Naive thymus-derived CD4-positive, alpha-beta T cell (primary cell): Measurements from ENCODE around the gene PCDH1. TPM values are rescaled to one million over a fixed set of nuclear protein-coding genes. Genes with fewer than 3 reads are reported as not detected.

ENCODE experiments used
- ATAC-seq: fragments of 150-1000 bp; cut with Tn5 transposase; 2 replicates; pipeline ENCODE4 v1.10.0; 2021; ENCODE audit warnings: mild to moderate bottlenecking, moderate library complexity
- CTCF ChIA-PET: fragments of 350-600 bp; sonication (Branson Sonifier 250); formaldehyde crosslinking; loops from one replicate; lab custom pipeline; 2021; ENCODE audit warnings: antibody characterized with exemption; lab: Charles Lee
- POLR2A ChIA-PET: fragments of 350-600 bp; sonication (Branson Sonifier 250); formaldehyde crosslinking; loops from one replicate; lab custom pipeline; 2021; ENCODE audit warnings: antibody characterized with exemption, inconsistent platforms; lab: Charles Lee
- DNase-seq, 9 donors: peaks; one replicate each; pipeline versions ENCODE4 v3.0.0 to v3.0.0-alpha.2; 2020 to 2022; ENCODE audit warnings: mixed read lengths in 1 of 9
- H3K27ac ChIP-seq: one replicate; pipeline ENCODE4 v1.7.0; 2013; ENCODE audit warnings: mild to moderate bottlenecking, low read depth, low read length, moderate library complexity
- H3K27me3 ChIP-seq, 2 donors: one replicate each; pipeline ENCODE4 v1.7.0; 2013; ENCODE audit warnings: low read length in 2 of 2, mild to moderate bottlenecking in 2 of 2, moderate library complexity in 2 of 2; ENCODE audit not compliant: control insufficient read depth in 2 of 2, insufficient read depth in 2 of 2
- H3K36me3 ChIP-seq, 3 experiments: 1 replicate in 2 of 3; 2 replicates in 1 of 3; pipeline ENCODE4 v1.7.0; 2013; ENCODE audit warnings: low read length in 3 of 3, mild to moderate bottlenecking in 3 of 3, moderate library complexity in 1 of 3; ENCODE audit not compliant: insufficient read depth in 3 of 3, control insufficient read depth in 2 of 3
- H3K4me1 ChIP-seq, 2 donors: one replicate each; pipeline ENCODE4 v1.7.0; 2013; ENCODE audit warnings: low read length in 2 of 2, mild to moderate bottlenecking in 2 of 2, moderate library complexity in 1 of 2; ENCODE audit not compliant: control insufficient read depth in 2 of 2, insufficient read depth in 2 of 2
- H3K4me3 ChIP-seq: 2 replicates; pipeline ENCODE4 v1.7.0; 2013; ENCODE audit warnings: mild to moderate bottlenecking, low read length
- H3K9me3 ChIP-seq, 3 experiments: 1 replicate in 2 of 3; 2 replicates in 1 of 3; pipeline ENCODE4 v1.7.0; 2013; ENCODE audit warnings: low read length in 3 of 3; ENCODE audit not compliant: control insufficient read depth in 2 of 3
- H3K27ac Mint-ChIP-seq, 9 donors: one replicate each; pipeline ENCODE4 v1.8.0; 2020 to 2022; ENCODE audit warnings: mixed read lengths in 9 of 9, mild to moderate bottlenecking in 8 of 9, moderate library complexity in 5 of 9, inconsistent platforms in 2 of 9
- H3K27me3 Mint-ChIP-seq, 5 donors: one replicate each; pipeline ENCODE4 v1.8.0; 2021 to 2022; ENCODE audit warnings: mixed read lengths in 5 of 5, mild to moderate bottlenecking in 1 of 5
- H3K36me3 Mint-ChIP-seq, 5 donors: one replicate each; pipeline ENCODE4 v1.8.0; 2020 to 2022; ENCODE audit warnings: mixed read lengths in 5 of 5, mild to moderate bottlenecking in 3 of 5, inconsistent platforms in 1 of 5
- H3K4me1 Mint-ChIP-seq, 7 donors: one replicate each; pipeline ENCODE4 v1.8.0; 2020 to 2022; ENCODE audit warnings: mixed read lengths in 7 of 7, mild to moderate bottlenecking in 3 of 7, inconsistent platforms in 1 of 7
- H3K4me3 Mint-ChIP-seq, 10 donors: one replicate each; pipeline ENCODE4 v1.8.0; 2020 to 2022; ENCODE audit warnings: mild to moderate bottlenecking in 10 of 10, mixed read lengths in 10 of 10, moderate library complexity in 6 of 10, inconsistent platforms in 2 of 10
- H3K9me3 Mint-ChIP-seq, 11 donors: one replicate each; pipeline ENCODE4 v1.8.0; 2020 to 2022; ENCODE audit warnings: mixed read lengths in 11 of 11, mild to moderate bottlenecking in 4 of 11, inconsistent platforms in 1 of 11, moderate library complexity in 1 of 11
- intact Hi-C, 2 donors: fragments of 100-400 bp; cut with micrococcal nuclease; formaldehyde crosslinking; loops; one replicate each; pipeline ENCODE4 v1.15.1; 2023
- polyA plus RNA-seq, 2 donors: library from polyadenylated mRNA; unstranded; fragments of 300-500 nt; fragmentation: Illumina TruSeq; gene quantifications; one replicate each; pipeline ENCODE4 v1.2.3, GENCODE V29; 2021
- total RNA-seq, 6 experiments: library from RNA in 5 of 6; stranded (reverse) in 5 of 6; gene quantifications; 1 replicate in 5 of 6; 2 replicates in 1 of 6; pipeline ENCODE4 v1.2.3 and lab custom pipeline; 2021 to 2026

PCDH1 gene
- total and polyA plus RNA-seq, 7 experiments from 2014 or later = 0.05 to 3.2 (median 0.53) TPM; not detected in 4

DNA sequence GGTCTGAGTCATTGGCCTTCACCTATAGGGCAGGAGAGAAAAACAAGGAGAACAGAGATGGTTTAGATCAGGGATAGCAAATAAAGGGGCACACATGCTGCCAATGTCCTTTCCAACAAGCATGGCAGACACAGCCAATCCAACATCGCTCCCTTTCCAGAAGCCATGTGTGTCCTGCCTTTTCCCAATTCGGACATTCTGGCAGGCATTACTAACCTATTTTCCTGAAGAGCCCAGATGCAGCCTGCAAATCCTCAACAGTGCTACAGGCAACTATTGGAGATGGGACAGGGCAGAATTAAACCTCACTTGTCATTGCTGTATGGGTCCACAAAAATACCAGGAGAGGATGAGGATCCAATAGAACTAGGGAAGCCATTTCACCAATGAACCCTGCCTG is 12.8 kb downstream of the PCDH1 start:
- H3K27ac Mint-ChIP-seq = no peak overlapping the region
- H3K4me1 Mint-ChIP-seq = no peaks in the 10 kb centered on the region
- H3K9me3 Mint-ChIP-seq = peaks cover 0 to 2% (median 0%) of the 10 kb centered on the region in 11 donors
- H3K4me1 ChIP-seq = no peaks in the 10 kb centered on the region
- ChIA-PET CTCF (interaction anchor here (1.0 kb wide), 1 partner anchor 174 kb away, joined by 3 read pairs; no protein-coding TSS in a partner anchor), POLR2A (no interaction called here)
- H3K36me3 Mint-ChIP-seq = no peaks in the 10 kb centered on the region
- no peak overlapping the region for H3K4me3 Mint-ChIP-seq
- H3K36me3 ChIP-seq = no peaks in the 10 kb centered on the region
- H3K27me3 Mint-ChIP-seq = peaks cover under 1 to 27% (median 8%) of the 10 kb centered on the region in 5 donors
- H3K27me3 ChIP-seq = no peaks in the 10 kb centered on the region
- ATAC-seq = no peak
- no peak overlapping the region for H3K27ac ChIP-seq
- H3K9me3 ChIP-seq = no peaks in the 10 kb centered on the region
- no peak for DNase-seq
- intact Hi-C loops = no loop called here
- H3K4me3 ChIP-seq = no peak overlapping the region

DNA sequence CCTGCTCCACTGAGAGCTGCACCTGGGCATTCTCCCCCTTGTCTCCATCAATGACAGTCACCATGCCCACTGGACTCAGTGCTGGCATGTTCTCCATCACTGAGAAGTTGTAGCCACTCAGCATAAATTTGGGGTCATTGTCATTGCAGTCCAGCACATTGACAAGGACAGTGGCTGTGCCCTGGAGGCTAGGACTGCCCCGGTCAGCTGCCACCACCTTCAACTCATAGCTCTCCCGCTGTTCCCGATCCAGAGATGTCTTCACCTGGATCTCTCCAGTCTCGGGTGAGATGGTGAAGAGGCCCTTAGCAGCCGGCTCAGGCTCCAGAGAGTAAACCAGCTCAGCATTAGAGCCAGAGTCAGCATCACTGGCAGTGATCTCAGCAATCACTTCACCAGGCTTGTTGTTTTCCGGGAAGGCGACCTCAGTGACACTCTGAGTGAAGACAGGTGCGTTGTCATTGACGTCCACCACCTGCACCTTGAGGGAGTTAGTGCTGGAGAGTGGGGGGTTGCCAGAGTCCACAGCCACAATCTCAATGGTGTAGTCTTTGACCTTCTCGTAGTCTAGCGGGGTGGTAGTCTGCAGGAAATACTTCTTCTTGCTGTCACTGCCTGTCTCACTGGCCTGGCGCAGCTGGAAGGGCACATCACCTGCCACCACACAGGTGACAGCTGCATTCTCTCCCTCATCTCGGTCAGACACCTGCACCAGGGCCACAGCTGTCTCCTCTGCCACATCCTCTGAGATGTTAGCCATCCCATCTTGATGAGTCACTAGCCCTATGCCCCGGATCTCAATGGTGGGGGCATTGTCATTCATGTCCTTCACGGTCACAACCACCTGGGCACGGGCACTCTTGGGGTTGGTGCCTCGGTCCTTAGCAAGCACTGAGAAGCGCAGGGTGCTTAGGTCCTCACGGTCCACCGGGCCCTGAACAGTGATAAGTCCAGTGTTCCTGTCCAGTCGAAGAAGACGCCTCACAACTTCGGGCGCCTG is 13.5 kb downstream of the PCDH1 start:
- DNase-seq (no peak), ATAC-seq (no peak)
- Mint-ChIP-seq H3K4me1 (no peaks in the 10 kb centered on the region), H3K4me3 (no peak overlapping the region), H3K27ac (no peak overlapping the region), H3K27me3 (peaks cover 0 to 25% (median 5%) of the 10 kb centered on the region in 5 donors), H3K36me3 (no peaks in the 10 kb centered on the region), H3K9me3 (no peaks in the 10 kb centered on the region)
- ChIA-PET CTCF (interaction anchor here (1.0 to 1.3 kb wide), 2 partner anchors 15 to 173 kb away, joined by 3 to 4 read pairs; no protein-coding TSS in a partner anchor), POLR2A (no interaction called here)
- H3K9me3 ChIP-seq = no peaks in the 10 kb centered on the region
- H3K27me3 ChIP-seq = no peaks in the 10 kb centered on the region
- H3K4me1 ChIP-seq = no peaks in the 10 kb centered on the region
- no peaks in the 10 kb centered on the region for H3K36me3 ChIP-seq
- H3K27ac ChIP-seq = no peak overlapping the region
- intact Hi-C loops = no loop called here
- no peak overlapping the region for H3K4me3 ChIP-seq

- Histone ChIP-seq H3K9me3 (no peaks in the 10 kb centered on the region), H3K27ac (no peak overlapping the region), H3K4me1 (no peaks in the 10 kb centered on the region), H3K4me3 (no peak overlapping the region), H3K27me3 (no peaks in the 10 kb centered on the region), H3K36me3 (no peaks in the 10 kb centered on the region)
- ChIA-PET CTCF (interaction anchor here (1.3 kb wide), 1 partner anchor 16 kb away, joined by 4 read pairs; no protein-coding TSS in a partner anchor), POLR2A (no interaction called here)
- Mint-ChIP-seq H3K36me3 (no peaks in the 10 kb centered on the region), H3K27me3 (peaks cover 0 to 31% (median 5%) of the 10 kb centered on the region in 5 donors), H3K4me1 (no peaks in the 10 kb centered on the region), H3K27ac (no peak overlapping the region), H3K9me3 (no peaks in the 10 kb centered on the region), H3K4me3 (no peak overlapping the region)
- intact Hi-C loops = no loop called here
- ATAC-seq (peak; percentile 16), DNase-seq (no peak)
Observed at GRCh38 chr5:141863569-141864178, 14.5 kb downstream of the PCDH1 start.

- POLR2A ChIA-PET = no interaction called here
- no peak overlapping the region for H3K27ac Mint-ChIP-seq
- Histone ChIP-seq H3K4me1 (no peaks in the 10 kb centered on the region), H3K36me3 (no peaks in the 10 kb centered on the region), H3K4me3 (no peak overlapping the region), H3K27ac (no peak overlapping the region), H3K9me3 (no peaks in the 10 kb centered on the region), H3K27me3 (no peaks in the 10 kb centered on the region)
- DNase-seq = no peak
- no peak overlapping the region for H3K4me3 Mint-ChIP-seq
- no peak for ATAC-seq
- H3K9me3 Mint-ChIP-seq = no peaks in the 10 kb centered on the region
- H3K36me3 Mint-ChIP-seq = no peaks in the 10 kb centered on the region
- CTCF ChIA-PET = no interaction called here
- peaks cover 0 to 31% (median 5%) of the 10 kb centered on the region in 5 donors for H3K27me3 Mint-ChIP-seq
- intact Hi-C loops = no loop called here
- no peaks in the 10 kb centered on the region for H3K4me1 Mint-ChIP-seq
Observed at GRCh38 chr5:141862936-141863543, 15.2 kb downstream of the PCDH1 start.

DNA sequence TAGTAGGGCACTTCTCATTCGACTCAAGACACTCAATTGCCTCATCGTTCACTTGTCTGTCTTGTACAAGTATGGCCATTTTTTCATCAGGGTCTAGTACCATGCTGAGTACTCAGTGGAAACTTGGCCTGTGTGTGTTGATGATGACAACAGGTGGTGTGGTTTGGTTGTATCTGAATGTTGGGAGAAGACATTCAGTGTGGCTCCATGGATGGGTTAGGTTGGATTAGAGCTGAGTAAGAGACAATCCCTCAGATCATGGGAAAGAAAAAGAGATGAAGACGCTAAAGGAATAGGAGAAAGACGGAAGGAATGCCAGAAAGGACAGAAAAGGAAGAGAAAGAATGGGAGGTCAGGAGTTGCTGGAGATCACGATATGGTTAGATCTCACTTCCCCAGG is 17.0 kb downstream of the PCDH1 start:
- no peaks in the 10 kb centered on the region for H3K36me3 Mint-ChIP-seq

DNA sequence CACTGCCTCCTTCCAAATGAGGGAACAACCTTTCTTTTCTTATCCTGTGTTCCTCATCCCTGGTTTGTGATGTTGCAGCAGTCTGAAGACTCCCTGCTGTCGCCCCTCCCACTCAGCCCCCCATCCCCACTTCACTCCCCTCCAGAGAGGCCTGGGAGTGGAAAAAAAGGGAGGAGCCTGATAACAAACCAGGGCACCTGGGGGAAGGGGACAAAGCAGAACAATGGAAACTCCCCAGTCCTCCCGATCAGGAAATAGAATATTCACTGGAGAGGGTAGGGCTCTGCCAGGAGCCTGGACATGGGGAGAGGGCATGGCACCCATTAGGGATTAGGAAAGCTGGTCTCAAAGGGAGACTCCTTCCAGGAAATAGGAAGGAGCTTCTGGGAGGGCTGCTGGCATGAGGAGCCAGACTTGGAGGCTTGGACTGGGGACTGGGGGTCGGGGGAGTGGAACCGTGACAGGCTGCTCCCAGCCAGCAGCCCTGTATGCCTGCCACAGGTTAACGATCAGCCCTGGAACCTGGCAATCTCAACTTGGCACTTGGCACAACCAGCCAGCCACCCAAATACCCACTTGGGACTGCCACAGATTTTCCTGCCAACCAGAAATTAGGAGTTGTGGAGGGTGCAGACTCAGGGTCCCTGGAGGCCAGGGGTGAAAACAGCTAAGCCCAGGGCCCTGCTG is 20.0 kb downstream of the PCDH1 start:
- no peaks in the 10 kb centered on the region for H3K36me3 ChIP-seq
- ChIA-PET POLR2A (interaction anchor here (0.6 kb wide), 1 partner anchor 83 kb away, joined by 3 read pairs; no protein-coding TSS in a partner anchor), CTCF (no interaction called here)
- DNase-seq (no peak), ATAC-seq (no peak)
- no peaks in the 10 kb centered on the region for H3K4me1 ChIP-seq
- intact Hi-C loops = no loop called here
- no peaks in the 10 kb centered on the region for H3K27me3 ChIP-seq
- Mint-ChIP-seq H3K27ac (no peak overlapping the region), H3K36me3 (no peaks in the 10 kb centered on the region), H3K9me3 (no peaks in the 10 kb centered on the region), H3K27me3 (peaks cover 0 to 27% (median 5%) of the 10 kb centered on the region in 5 donors), H3K4me3 (no peak overlapping the region), H3K4me1 (peaks cover 0 to 6% (median 0%) of the 10 kb centered on the region in 7 donors)
- no peak overlapping the region for H3K4me3 ChIP-seq
- no peak overlapping the region for H3K27ac ChIP-seq
- H3K9me3 ChIP-seq = no peaks in the 10 kb centered on the region

More for the DNA sequence above, 17.0 kb downstream of the PCDH1 start:
- ATAC-seq (no peak), DNase-seq (no peak)
- H3K27me3 ChIP-seq = no peaks in the 10 kb centered on the region
- no peaks in the 10 kb centered on the region for H3K36me3 ChIP-seq
- Mint-ChIP-seq H3K9me3 (no peaks in the 10 kb centered on the region), H3K27me3 (peaks cover 0 to 27% (median 5%) of the 10 kb centered on the region in 5 donors), H3K4me1 (no peaks in the 10 kb centered on the region), H3K4me3 (no peak overlapping the region), H3K27ac (no peak overlapping the region)
- H3K4me1 ChIP-seq = no peaks in the 10 kb centered on the region
- CTCF ChIA-PET = interaction anchor here (0.5 to 0.6 kb wide), 2 partner anchors 49 to 748 kb away, joined by 3 to 4 read pairs; no protein-coding TSS in a partner anchor
- no peaks in the 10 kb centered on the region for H3K9me3 ChIP-seq
- no peak overlapping the region for H3K4me3 ChIP-seq
- H3K27ac ChIP-seq = no peak overlapping the region
- POLR2A ChIA-PET = no interaction called here
- intact Hi-C loops = no loop called here
